Right ventricle myocardium superior (tissue), 1 donor: Measurements from ENCODE around the gene SLC2A4RG. TPM values are rescaled to one million over a fixed set of nuclear protein-coding genes. Genes with fewer than 3 reads are reported as not detected.

ENCODE experiments used
- ATAC-seq: fragments of 200-7000 bp; cut with Tn5 transposase; one replicate; pipeline ENCODE4 v1.9.1; 2020; ENCODE audit warnings: mild to moderate bottlenecking; ENCODE audit not compliant: poor library complexity
- DNase-seq: peaks from one replicate; pipeline ENCODE4 v3.0.0-alpha.2; 2020
- intact Hi-C: fragments of 100-400 bp; cut with DNase I; formaldehyde crosslinking; loops from one replicate; pipeline ENCODE4 v1.11.2; 2022
- long read RNA-seq: library from polyadenylated mRNA; unstranded; transcript quantifications from one replicate; pipeline ENCODE4 v2.0.0, GENCODE V29; 2021
- total RNA-seq: library from RNA; stranded (reverse); fragmentation: NEBNext Ultra II Directional; extraction: Animal tissue kit (Norgen Biotek cat#: 25700); gene quantifications from one replicate; pipeline ENCODE4 v1.2.1, GENCODE V29; 2021
- donor health status: DM: no; HTN: yes; CAD: no; lungs with severe emphysema.

SLC2A4RG gene
- 95.0 TPM for total RNA-seq
- long read RNA-seq, transcript SLC2A4RG-201 (8 exons, 1,731 nt): major isoform, 229 of 318 reads
- long read RNA-seq, partial matches to known transcripts: 57 of 318 reads
- long read RNA-seq, other reads (novel, unspliced or antisense): 29 of 318 reads

GRCh38 chr20:63739130-63740069 lies at the start of gene SLC2A4RG:
Gene SLC2A4RG, plus strand, starts transcription at chr20:63739776. Its CDS starts 137 bp downstream, at chr20:63739913.
- intact Hi-C loops: no loop called here
- ATAC-seq (peak; percentile 68), DNase-seq (peak; percentile 88)

GRCh38 chr20:63690003-63690897 lies 49.3 kb upstream of the SLC2A4RG start:
- DNase-seq (no peak), ATAC-seq (no peak)
- intact Hi-C loops: no loop called here

GRCh38 chr20:63690898-63691710 lies 48.5 kb upstream of the SLC2A4RG start:
- intact Hi-C loops: no loop called here
- DNase-seq: peak; percentile 40
- ATAC-seq: no peak

GRCh38 chr20:63691711-63692435 lies 47.7 kb upstream of the SLC2A4RG start:
- ATAC-seq (no peak), DNase-seq (peak; percentile 32)
- intact Hi-C loops: no loop called here

- intact Hi-C loops: no loop called here
- ATAC-seq (no peak), DNase-seq (peak; percentile 46)
These were observed 47.0 kb upstream of the SLC2A4RG start for GRCh38 chr20:63692436-63693082.

- intact Hi-C loops: no loop called here
- no peak for ATAC-seq
- DNase-seq: peak; percentile 36
These were observed 46.4 kb upstream of the SLC2A4RG start for GRCh38 chr20:63693083-63693732.

- ATAC-seq: no peak
- intact Hi-C loops: no loop called here
- DNase-seq: peak; percentile 22
These were observed 45.6 kb upstream of the SLC2A4RG start for GRCh38 chr20:63693733-63694583.

- ATAC-seq: no peak
- peak; percentile 37 for DNase-seq
- intact Hi-C loops: no loop called here
These were observed 44.8 kb upstream of the SLC2A4RG start for GRCh38 chr20:63694584-63695423.

GRCh38 chr20:63695424-63696305 lies 43.9 kb upstream of the SLC2A4RG start:
- DNase-seq (peak; percentile 88), ATAC-seq (peak; percentile 74)
- intact Hi-C loops: no loop called here

GRCh38 chr20:63696306-63696627 lies 43.3 kb upstream of the SLC2A4RG start:
- intact Hi-C loops: no loop called here
- ATAC-seq (peak; percentile 23), DNase-seq (peak; percentile 40)

- peak; percentile 38 for DNase-seq
- intact Hi-C loops: no loop called here
- peak; percentile 15 for ATAC-seq
These were observed 42.8 kb upstream of the SLC2A4RG start, which contains the start of gene TNFRSF6B for GRCh38 chr20:63696628-63697356. Gene TNFRSF6B, plus strand, starts transcription at chr20:63696652. Its CDS starts 116 bp downstream, at chr20:63696768.

GRCh38 chr20:63697357-63697867 lies 42.2 kb upstream of the SLC2A4RG start:
- ATAC-seq (no peak), DNase-seq (peak; percentile 40)

GRCh38 chr20:63697868-63698545 lies 41.6 kb upstream of the SLC2A4RG start:
- DNase-seq (peak; percentile 40), ATAC-seq (no peak)
- intact Hi-C loops: no loop called here

More at GRCh38 chr20:63697357-63697867, 42.2 kb upstream of the SLC2A4RG start:
- intact Hi-C loops: no loop called here
